PC-3 (cell line): Measurements from ENCODE around the gene CRB2.

ENCODE experiments used
- EZH2 ChIP-seq: fragments of 300-600 bp; sonication (generic); IDR thresholded peaks from one replicate; pipeline ENCODE4 v1.6.1; 2017; ENCODE audit warnings: antibody characterized with exemption, mild to moderate bottlenecking, low read length; ENCODE audit not compliant: unreplicated experiment
- EZH2phosphoT487 ChIP-seq: fragments of 300-600 bp; sonication (generic); IDR thresholded peaks from 2 replicates; pipeline ENCODE4 v1.6.1; 2018; ENCODE audit warnings: mild to moderate bottlenecking, antibody characterized with exemption, low read length, borderline replicate concordance
- TF ChIP-seq, protein P1 (sequence below): fragments of 300-600 bp; sonication (generic); conservative IDR thresholded peaks from 2 replicates; pipeline ENCODE4 v1.5.1; 2017; ENCODE audit warnings: antibody characterized with exemption, low read depth, mild to moderate bottlenecking, low read length

DNA sequence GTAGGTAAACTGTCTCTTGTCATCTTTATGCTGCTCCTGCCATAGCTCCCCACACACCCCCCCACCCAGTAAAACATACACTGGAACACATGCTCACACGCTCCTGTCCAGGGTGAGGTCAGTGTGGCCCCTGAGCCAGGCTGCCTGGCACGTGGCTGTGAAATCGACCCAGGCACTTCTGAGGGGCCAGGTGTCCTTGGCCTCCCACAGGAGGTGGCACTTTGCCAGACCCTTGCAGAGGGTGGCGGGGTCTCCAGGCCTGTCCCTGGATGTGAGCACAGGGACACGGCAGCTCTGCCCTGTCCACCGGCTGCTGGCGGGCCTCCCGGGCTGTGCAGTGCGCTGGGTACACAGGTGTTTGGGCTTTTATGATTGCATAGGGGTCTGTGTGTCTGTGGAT, 10.0 kb upstream of the CRB2 start:
- TF ChIP-seq, protein P1, sequence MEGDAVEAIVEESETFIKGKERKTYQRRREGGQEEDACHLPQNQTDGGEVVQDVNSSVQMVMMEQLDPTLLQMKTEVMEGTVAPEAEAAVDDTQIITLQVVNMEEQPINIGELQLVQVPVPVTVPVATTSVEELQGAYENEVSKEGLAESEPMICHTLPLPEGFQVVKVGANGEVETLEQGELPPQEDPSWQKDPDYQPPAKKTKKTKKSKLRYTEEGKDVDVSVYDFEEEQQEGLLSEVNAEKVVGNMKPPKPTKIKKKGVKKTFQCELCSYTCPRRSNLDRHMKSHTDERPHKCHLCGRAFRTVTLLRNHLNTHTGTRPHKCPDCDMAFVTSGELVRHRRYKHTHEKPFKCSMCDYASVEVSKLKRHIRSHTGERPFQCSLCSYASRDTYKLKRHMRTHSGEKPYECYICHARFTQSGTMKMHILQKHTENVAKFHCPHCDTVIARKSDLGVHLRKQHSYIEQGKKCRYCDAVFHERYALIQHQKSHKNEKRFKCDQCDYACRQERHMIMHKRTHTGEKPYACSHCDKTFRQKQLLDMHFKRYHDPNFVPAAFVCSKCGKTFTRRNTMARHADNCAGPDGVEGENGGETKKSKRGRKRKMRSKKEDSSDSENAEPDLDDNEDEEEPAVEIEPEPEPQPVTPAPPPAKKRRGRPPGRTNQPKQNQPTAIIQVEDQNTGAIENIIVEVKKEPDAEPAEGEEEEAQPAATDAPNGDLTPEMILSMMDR = no peak
- TF ChIP-seq EZH2 = no peak
- TF ChIP-seq EZH2phosphoT487 = no peak
